ENCODE measurements around the gene ZNF655.

DNA sequence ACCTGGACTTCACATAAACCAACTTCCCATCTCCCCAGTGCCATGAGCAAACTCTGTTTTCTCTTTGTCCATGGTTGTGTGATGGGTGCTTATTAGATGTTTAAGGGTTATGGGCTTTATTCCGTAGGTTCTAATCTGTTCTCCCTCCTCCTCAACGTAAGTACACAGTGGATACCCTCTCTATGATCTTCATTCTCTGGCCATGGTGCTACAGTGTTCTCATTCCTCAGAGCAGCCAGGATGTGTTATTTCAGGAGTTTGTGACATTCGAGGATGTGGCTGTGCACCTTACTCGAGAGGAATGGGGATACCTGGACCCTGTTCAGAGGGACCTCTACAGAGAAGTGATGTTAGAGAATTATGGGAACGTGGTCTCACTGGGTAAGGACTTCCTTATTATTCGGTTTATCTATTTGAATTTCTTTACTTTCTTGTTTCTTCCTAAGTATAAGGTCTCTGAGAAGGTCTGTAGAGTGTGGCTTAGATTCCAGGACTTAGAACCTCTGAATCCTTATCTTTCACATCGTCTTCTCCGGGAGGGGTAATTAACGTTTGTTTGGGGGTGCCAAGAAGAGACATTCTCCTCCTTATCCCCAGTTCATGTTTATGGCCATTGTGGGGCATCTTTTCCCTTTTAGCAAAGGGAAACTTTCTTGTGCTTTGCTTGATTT is 3.8 kb downstream of the ZNF655 start:
- TF ChIP-seq RAD21 (IDR thresholded peaks at IDR 0.05 in 1 of 2, conservative IDR thresholded peaks at IDR 0.05 in 1 of 2; ENCODE audit: low read depth in 2 of 2, low read length in 2 of 2) (no peak), POLR2A (IDR thresholded peaks at IDR 0.05; ENCODE audit: control extremely low read depth in 1 of 2, low read depth in 2 of 2, low read length in 2 of 2) (no peak), JUN (IDR thresholded peaks at IDR 0.05; ENCODE audit: low read depth, low read length) (no peak), EP300 (IDR thresholded peaks at IDR 0.05; ENCODE audit: borderline replicate concordance in 1 of 2, low read depth in 2 of 2, low read length in 2 of 2) (no peak), EZH2 (IDR thresholded peaks at IDR 0.05; ENCODE audit: low read depth, low read length, severe bottlenecking) (no peak), USF2 (IDR thresholded peaks at IDR 0.05; ENCODE audit: low read length) (no peak)

Measured in H1 (cell line).